K562 (cell line): ENCODE results near the gene HIVEP3.

Experiments
- CAMTA2 ChIP-seq: fragments of 250-450 bp; sonication (Bioruptor Pico); conservative IDR thresholded peaks from 2 replicates; pipeline ENCODE4 v1.5.1; 2022
- DPF2 ChIP-seq: fragments of 450-650 bp; IDR thresholded peaks from 2 replicates; pipeline ENCODE4 v1.6.1; 2016
- RBM14 ChIP-seq: fragments of 200-400 bp; formaldehyde crosslinking; IDR thresholded peaks from 2 replicates; pipeline ENCODE4 v1.6.1; 2018; ENCODE audit warnings: low read depth, mild to moderate bottlenecking, low read length, moderate library complexity, borderline replicate concordance; ENCODE audit not compliant: insufficient read depth
- U2AF2 ChIP-seq: fragments of 200-400 bp; formaldehyde crosslinking; optimal IDR thresholded peaks from 2 replicates; pipeline ENCODE3; 2017; ENCODE audit warnings: low read depth, mild to moderate bottlenecking, low read length
- TF ChIP-seq, protein P1 (sequence below), 3 experiments: IDR thresholded peaks in 2 of 3; conservative IDR thresholded peaks in 1 of 3; 2 replicates each; pipeline ENCODE4 v1.5.1; 2011 to 2012; ENCODE audit warnings: low read length in 3 of 3, mild to moderate bottlenecking in 3 of 3, control low read depth in 2 of 3, improper control_type of control experiment in 1 of 3, inconsistent platforms in 1 of 3, low read depth in 1 of 3, mixed read lengths in 1 of 3, moderate library complexity in 1 of 3; ENCODE audit not compliant: insufficient read depth in 2 of 3
- TF ChIP-seq, protein P2 (sequence below): sonication (generic); formaldehyde crosslinking; IDR thresholded peaks from 2 replicates; pipeline ENCODE4 v1.8.0; 2022; ENCODE audit warnings: mild to moderate bottlenecking, missing genetic modification reagents
- TF ChIP-seq, protein P3 (sequence below): fragments of 250-450 bp; sonication (Bioruptor Pico); IDR thresholded peaks from 2 replicates; pipeline ENCODE4 v1.4.0; 2020

DNA sequence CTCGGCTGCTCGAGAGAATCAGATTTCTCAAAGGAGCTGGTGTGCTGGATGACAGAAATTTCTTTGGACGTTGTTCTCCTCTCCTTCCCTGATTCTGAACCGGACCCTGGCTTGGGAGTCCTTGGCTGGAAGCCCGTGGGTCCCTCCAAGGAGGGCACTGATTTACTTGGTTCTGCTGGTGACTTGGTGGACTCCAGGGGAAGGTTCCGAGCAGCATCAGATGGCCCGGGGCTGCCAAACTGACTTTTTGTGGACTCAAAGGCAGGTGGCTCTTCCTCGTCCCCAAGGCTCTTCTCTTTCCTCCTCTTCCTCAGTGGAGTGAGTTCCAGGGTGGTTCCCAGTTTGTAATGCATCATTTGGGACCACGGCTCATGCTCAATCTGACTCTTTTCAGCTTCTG is 336.4 kb downstream of the HIVEP3 start:
- TF ChIP-seq DPF2, result no peak
- TF ChIP-seq, protein P1, sequence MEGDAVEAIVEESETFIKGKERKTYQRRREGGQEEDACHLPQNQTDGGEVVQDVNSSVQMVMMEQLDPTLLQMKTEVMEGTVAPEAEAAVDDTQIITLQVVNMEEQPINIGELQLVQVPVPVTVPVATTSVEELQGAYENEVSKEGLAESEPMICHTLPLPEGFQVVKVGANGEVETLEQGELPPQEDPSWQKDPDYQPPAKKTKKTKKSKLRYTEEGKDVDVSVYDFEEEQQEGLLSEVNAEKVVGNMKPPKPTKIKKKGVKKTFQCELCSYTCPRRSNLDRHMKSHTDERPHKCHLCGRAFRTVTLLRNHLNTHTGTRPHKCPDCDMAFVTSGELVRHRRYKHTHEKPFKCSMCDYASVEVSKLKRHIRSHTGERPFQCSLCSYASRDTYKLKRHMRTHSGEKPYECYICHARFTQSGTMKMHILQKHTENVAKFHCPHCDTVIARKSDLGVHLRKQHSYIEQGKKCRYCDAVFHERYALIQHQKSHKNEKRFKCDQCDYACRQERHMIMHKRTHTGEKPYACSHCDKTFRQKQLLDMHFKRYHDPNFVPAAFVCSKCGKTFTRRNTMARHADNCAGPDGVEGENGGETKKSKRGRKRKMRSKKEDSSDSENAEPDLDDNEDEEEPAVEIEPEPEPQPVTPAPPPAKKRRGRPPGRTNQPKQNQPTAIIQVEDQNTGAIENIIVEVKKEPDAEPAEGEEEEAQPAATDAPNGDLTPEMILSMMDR (IDR thresholded peaks at IDR 0.05 in 2 of 3, conservative IDR thresholded peaks at IDR 0.05 in 1 of 3; ENCODE audit: insufficient read depth in 2 of 3, low read depth in 1 of 3, low read length in 3 of 3), result no peak
- TF ChIP-seq RBM14, result no peak
- no peak for TF ChIP-seq U2AF2
- no peak for TF ChIP-seq CAMTA2 (CRISPR knock-in tag)
- TF ChIP-seq, protein P2, sequence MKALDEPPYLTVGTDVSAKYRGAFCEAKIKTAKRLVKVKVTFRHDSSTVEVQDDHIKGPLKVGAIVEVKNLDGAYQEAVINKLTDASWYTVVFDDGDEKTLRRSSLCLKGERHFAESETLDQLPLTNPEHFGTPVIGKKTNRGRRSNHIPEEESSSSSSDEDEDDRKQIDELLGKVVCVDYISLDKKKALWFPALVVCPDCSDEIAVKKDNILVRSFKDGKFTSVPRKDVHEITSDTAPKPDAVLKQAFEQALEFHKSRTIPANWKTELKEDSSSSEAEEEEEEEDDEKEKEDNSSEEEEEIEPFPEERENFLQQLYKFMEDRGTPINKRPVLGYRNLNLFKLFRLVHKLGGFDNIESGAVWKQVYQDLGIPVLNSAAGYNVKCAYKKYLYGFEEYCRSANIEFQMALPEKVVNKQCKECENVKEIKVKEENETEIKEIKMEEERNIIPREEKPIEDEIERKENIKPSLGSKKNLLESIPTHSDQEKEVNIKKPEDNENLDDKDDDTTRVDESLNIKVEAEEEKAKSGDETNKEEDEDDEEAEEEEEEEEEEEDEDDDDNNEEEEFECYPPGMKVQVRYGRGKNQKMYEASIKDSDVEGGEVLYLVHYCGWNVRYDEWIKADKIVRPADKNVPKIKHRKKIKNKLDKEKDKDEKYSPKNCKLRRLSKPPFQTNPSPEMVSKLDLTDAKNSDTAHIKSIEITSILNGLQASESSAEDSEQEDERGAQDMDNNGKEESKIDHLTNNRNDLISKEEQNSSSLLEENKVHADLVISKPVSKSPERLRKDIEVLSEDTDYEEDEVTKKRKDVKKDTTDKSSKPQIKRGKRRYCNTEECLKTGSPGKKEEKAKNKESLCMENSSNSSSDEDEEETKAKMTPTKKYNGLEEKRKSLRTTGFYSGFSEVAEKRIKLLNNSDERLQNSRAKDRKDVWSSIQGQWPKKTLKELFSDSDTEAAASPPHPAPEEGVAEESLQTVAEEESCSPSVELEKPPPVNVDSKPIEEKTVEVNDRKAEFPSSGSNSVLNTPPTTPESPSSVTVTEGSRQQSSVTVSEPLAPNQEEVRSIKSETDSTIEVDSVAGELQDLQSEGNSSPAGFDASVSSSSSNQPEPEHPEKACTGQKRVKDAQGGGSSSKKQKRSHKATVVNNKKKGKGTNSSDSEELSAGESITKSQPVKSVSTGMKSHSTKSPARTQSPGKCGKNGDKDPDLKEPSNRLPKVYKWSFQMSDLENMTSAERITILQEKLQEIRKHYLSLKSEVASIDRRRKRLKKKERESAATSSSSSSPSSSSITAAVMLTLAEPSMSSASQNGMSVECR (CRISPR knock-in tag), result no peak
- TF ChIP-seq, protein P3, sequence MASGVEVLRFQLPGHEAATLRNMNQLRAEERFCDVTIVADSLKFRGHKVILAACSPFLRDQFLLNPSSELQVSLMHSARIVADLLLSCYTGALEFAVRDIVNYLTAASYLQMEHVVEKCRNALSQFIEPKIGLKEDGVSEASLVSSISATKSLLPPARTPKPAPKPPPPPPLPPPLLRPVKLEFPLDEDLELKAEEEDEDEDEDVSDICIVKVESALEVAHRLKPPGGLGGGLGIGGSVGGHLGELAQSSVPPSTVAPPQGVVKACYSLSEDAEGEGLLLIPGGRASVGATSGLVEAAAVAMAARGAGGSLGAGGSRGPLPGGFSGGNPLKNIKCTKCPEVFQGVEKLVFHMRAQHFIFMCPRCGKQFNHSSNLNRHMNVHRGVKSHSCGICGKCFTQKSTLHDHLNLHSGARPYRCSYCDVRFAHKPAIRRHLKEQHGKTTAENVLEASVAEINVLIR, result no peak
